Epidermal melanocyte (primary cell): ENCODE measurements around the gene KRTAP9-8.
"Not testable (repeated sequence)": the region's sequence is repeated elsewhere in the genome, so short reads cannot be mapped to it uniquely, and the experiment has no call there.

Source experiments
- DNase-seq: peaks from one replicate; pipeline ENCODE4 v3.0.0; 2011; ENCODE audit warnings: low spot score; ENCODE audit not compliant: insufficient read length

KRTAP9-8 gene

DNA sequence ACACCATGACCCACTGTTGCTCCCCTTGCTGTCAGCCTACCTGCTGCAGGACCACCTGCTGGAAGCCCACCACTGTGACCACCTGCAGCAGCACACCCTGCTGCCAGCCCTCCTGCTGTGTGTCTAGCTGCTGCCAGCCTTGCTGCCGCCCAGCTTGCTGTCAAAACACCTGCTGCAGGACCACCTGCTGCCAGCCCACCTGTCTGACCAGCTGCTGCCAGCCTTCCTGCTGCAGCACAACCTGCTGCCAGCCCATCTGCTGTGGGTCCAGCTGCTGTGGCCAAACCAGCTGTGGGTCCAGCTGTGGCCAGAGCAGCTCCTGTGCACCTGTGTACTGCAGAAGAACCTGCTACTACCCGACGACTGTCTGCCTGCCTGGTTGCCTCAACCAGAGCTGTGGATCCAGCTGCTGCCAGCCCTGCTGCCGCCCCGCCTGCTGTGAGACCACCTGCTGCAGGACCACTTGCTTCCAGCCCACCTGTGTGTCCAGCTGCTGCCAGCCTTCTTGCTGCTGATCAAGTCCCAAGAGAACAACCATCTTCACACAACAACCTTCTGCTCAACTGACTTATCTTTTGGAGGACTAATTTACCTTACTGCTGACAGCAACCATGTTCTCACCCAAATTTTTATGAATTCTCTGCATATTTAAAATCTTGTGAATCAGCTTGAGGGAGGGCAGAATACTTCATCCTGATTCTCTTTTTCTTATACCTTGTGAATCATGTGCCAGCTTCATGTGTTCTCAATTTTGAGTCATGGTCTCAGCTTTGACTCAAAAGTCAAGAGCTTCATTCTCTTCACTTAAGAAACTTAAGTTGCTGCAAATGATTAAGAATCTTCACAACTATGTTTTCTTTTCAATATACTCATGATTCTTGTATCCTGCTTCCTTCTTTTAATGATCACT lies 17.8 kb downstream of the KRTAP9-8 start, which contains the start of gene KRTAP9-9:
KRTAP9-9 (plus strand) TSS at position 4 of the 910 bp plus-strand sequence.
- not testable (repeated sequence) for DNase-seq

DNA sequence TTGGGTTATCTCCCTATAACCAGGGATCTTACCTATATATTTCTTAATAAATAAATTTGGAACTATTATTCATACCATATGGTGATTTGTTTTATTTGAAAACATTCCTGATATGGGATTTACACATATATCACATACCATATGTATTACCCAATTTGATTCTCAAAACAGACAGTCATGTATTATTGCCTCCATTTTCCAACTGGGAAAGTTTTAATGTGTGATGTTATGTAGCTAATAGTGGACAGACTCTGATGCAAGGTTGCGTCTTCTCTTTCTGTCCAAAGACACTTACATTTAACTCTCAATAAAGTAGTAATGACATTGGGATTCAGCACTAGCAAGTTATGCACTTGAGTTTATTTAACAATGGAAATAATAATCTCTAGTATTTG lies 18.5 kb downstream of the KRTAP9-8 start:
- no peak for DNase-seq

- DNase-seq: no peak
These were observed 20.6 kb downstream of the KRTAP9-8 start for GRCh38 chr17:41258406-41258805.

DNA sequence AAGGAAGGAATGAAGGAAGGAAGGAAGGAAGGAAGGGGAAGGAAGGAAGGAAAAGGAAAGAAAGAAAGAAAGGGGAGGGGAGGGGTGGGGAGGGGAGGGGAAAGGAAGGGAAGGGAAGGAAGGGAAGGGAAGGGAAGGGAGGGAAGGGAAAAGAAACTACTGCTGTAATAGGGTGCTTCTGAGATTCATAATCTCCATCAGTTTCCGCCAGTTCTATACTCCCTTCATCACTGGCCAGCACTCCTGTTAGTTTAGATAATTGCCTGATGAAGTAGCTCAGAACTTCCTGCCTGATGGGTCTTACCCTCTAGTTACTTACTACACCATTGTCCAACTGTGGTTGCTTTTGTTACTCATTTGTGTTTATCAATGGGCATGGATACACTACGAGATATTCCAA lies 25.4 kb downstream of the KRTAP9-8 start:
- no peak for DNase-seq

DNA sequence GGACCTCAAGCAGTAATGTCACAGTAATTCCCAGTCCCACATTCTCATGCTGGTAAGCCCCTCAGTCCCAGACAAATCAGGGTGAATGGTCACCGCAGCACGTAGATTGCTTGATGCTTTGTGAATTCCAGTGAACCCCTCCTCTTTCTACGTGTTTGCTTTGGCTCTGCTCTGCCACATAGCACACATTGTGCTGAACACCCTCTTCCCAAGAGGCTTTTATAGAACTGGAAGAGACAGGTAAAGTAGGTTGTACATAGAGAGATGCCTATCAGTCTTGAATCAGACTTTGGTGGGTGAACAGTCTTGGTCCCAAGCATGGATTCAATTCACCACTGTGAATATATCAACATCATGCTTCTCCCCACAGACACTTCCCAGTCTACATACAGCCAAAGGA lies 26.8 kb downstream of the KRTAP9-8 start:
- DNase-seq: no peak

DNA sequence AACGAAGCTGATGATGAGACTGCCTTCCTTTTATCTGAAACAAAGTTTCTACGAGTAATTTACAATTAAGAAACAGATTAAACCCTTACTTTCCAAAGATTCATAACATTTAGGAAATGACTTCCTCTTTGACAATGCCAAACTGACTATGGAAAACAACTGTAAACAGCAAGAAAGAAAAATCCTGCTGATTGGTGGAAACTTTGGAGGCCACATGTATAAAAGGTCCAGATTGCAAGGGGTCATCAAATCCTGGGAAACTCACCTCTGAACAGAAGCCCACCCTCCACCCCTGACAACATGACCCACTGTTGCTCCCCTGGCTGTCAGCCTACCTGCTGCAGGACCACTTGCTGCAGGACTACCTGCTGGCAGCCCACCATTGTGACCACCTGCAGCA lies 27.3 kb downstream of the KRTAP9-8 start, which contains the start of gene KRTAP9-6:
KRTAP9-6 (plus strand) TSS at position 301 of the 400 bp plus-strand sequence; CDS start at position 301, 0 bp downstream.
- no peak for DNase-seq

- DNase-seq: no peak
These were observed 29.9 kb downstream of the KRTAP9-8 start for GRCh38 chr17:41267711-41268110.

GRCh38 chr17:41271323-41271722 lies 33.5 kb downstream of the KRTAP9-8 start:
- not testable (repeated sequence) for DNase-seq

- no peak for DNase-seq
These were observed 34.1 kb downstream of the KRTAP9-8 start for GRCh38 chr17:41271858-41272257.

DNA sequence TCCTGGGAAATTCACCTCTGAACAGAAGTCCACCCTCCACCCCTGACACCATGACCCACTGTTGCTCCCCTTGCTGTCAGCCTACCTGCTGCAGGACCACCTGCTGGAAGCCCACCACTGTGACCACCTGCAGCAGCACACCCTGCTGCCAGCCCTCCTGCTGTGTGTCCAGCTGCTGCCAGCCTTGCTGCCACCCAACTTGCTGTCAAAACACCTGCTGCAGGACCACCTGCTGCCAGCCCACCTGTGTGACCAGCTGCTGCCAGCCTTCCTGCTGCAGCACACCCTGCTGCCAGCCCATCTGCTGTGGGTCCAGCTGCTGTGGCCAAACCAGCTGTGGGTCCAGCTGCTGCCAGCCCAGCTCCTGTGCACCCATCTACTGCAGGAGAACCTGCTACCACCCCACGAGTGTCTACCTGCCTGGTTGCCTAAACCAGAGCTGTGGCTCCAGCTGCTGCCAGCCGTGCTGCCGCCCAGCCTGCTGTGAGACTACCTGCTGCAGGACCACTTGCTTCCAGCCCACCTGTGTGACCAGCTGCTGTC lies 37.9 kb downstream of the KRTAP9-8 start, which contains the start of gene KRTAP9-7:
KRTAP9-7 (plus strand) TSS at position 51 of the 543 bp plus-strand sequence; CDS start at position 51, 0 bp downstream.
- not testable (repeated sequence) for DNase-seq

GRCh38 chr17:41278176-41278955 lies 40.6 kb downstream of the KRTAP9-8 start:
- no peak for DNase-seq

GRCh38 chr17:41284043-41284442 lies 46.2 kb downstream of the KRTAP9-8 start:
- peak; percentile 31 for DNase-seq

DNA sequence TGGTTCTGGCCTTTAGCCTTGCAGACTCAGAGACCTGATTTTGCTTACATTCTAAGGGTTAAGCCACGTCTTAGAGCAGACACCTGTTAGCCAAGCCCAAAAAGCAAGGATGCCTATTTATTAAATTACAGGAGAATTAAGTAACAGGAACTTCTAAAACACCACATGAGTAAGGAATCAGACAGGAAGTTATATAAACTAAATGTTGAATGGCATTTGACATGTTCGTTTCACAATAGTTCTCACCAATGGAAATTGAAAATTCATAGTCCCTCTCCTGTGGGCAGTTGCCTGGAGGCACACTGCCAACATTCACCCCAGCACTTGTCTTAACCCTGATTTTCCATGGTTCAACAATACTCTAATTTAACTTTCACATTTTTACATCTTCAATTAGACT lies 46.7 kb downstream of the KRTAP9-8 start:
- DNase-seq: no peak

DNA sequence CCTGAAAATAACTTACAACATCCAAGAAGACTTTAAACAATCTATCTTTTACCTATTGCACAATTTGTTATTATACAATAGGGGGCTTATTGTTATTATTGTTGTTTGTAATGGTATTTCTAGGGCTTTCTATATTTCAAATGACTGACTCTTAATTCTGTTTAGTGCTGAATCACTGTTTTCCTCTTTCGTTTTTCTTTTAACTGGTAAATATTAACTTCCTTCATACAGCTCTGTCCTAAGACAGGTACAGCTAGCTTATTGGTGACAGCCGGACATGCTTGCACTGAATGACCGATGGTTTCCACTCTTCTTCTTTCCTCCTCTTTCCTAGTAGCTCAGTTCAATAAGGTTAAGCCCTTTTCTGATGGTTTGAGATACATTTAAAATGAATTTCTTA lies 49.3 kb downstream of the KRTAP9-8 start:
- no peak for DNase-seq
